Measurements from ENCODE around the gene STC2.

The STC2 gene

DNA sequence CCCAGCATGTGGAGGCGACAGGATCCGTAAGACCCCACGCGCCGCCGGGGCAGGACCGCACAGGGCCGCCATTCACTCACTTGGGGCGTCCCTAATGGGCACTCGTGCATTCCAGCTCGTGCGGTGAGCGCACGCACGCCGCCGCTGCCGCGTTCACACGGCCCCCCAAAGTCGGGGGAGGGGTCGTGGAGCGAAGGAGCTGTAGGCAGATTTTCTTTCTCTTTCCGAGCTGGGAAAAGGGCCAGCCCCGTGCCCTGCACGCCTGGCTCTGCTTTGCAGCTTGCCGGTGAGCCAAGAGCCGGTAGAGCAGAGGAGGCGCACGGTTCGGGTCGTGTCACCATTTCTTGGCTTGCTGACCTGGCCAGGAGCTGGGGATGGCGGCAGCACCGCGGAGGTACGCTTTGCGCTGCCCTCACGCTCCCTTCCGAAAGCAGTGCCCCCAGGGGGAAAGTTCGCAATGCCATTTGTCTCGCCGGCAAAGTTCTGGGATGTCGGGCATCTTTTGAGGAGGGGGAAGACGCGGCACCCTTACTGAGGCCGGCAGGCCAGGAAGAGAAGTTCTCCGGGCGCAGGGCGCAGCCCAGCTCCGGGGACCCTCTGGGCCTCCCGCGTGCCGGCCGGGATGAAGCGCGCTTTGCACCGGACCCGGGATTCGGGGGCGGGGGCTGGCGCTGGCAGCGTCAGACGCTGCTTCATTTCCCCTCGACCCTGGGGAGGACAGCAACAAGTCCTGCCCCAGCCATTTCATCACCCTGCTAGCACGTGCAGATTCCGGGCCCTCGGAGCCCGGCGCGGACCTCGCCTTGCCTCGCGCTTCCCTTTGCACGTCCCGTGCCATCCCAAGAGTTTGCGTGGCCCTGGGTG lies 898 bp downstream of the STC2 start:
- Histone ChIP-seq H3K9me3 (ENCODE audit: control insufficient read depth in 2 of 2, low read length in 2 of 2) (no peaks in the 10 kb centered on the region), H3K27me3 (ENCODE audit: control insufficient read depth in 1 of 2, insufficient read depth in 2 of 2, low read length in 2 of 2) (peaks cover 8 to 13% of the 10 kb centered on the region in 2 donors), H3K4me3 (ENCODE audit: low read length in 2 of 2) (peak overlapping the region; percentile 73 to 76), H3K9ac (ENCODE audit: low read length in 2 of 2) (peak overlapping the region; percentile 47 to 63), H3K36me3 (ENCODE audit: control insufficient read depth in 2 of 2, insufficient read depth in 2 of 2, low read length in 2 of 2) (no peaks in the 10 kb centered on the region), H3K27ac (ENCODE audit: low read length) (no peak overlapping the region), H3K4me1 (ENCODE audit: control insufficient read depth, insufficient read depth, low read length) (peaks cover 53% of the 10 kb centered on the region)

DNA sequence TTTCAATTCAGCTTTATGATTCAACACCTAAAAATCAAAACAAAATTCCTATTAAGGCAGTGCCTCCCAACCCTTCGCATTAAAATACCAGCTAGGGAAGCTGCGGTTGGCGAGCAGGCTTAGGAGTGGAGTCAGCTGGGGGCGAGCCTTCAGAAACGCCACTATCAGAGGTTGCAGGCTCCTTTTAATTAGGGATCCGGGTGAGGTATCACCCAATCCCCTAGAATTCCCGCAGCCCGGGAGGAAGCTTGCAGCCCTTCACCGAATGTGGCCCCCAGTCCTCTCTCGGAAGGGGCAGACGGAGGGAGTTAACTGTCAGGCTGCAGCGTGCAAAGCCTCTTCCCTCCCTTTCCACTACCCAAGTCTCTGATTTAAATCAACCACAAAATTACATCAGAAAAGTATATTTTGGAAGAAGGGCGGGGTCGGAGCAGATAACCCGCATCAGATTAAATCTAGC lies 1.7 kb downstream of the STC2 start:
- no peaks in the 10 kb centered on the region for H3K36me3 ChIP-seq (ENCODE audit: control insufficient read depth in 2 of 2, insufficient read depth in 2 of 2, low read length in 2 of 2)
- H3K9ac ChIP-seq (ENCODE audit: low read length in 2 of 2): no peak overlapping the region
- H3K4me1 ChIP-seq (ENCODE audit: control insufficient read depth, insufficient read depth, low read length): peaks cover 50% of the 10 kb centered on the region
- H3K27me3 ChIP-seq (ENCODE audit: control insufficient read depth in 1 of 2, insufficient read depth in 2 of 2, low read length in 2 of 2): peaks cover 8 to 13% of the 10 kb centered on the region in 2 donors
- no peak overlapping the region for H3K27ac ChIP-seq (ENCODE audit: low read length)
- no peaks in the 10 kb centered on the region for H3K9me3 ChIP-seq (ENCODE audit: control insufficient read depth in 2 of 2, low read length in 2 of 2)
- peak overlapping the region; percentile 15 to 76 for H3K4me3 ChIP-seq (ENCODE audit: low read length in 2 of 2)

DNA sequence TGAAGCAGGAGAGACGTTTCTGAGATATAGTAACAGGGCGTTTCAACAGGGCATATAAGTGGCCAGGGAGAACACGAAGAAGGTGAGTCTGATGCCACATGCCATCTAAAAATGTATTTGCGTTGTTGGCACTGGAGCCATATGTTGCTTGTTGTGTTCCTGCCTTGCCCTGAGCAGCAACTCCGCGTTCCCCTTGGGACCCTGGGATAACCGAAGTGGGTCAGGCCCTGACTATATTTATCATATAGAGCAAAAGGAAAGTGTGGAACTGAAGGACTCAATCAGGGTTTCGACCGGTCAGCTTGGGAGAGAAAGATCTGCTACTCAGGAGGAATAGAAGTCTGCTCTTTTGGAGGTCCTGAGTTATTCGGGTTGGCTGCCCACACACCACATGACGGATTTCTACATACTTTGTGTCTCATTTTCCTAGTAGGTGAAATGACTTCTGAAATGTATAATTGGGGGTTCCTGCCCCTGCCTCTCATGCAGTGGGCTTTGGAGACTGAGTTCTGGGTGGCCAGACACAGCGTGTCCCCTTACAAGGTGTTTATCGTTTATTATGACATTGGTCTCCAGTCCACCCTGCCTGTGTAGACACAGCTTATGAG lies 3.0 kb downstream of the STC2 start:
- peaks cover 61% of the 10 kb centered on the region for H3K4me1 ChIP-seq (ENCODE audit: control insufficient read depth, insufficient read depth, low read length)
- no peaks in the 10 kb centered on the region for H3K9me3 ChIP-seq (ENCODE audit: control insufficient read depth in 2 of 2, low read length in 2 of 2)
- peak overlapping the region; percentile 58 for H3K27ac ChIP-seq (ENCODE audit: low read length)
- no peak overlapping the region for H3K4me3 ChIP-seq (ENCODE audit: low read length in 2 of 2)
- no peaks in the 10 kb centered on the region for H3K36me3 ChIP-seq (ENCODE audit: control insufficient read depth in 2 of 2, insufficient read depth in 2 of 2, low read length in 2 of 2)
- peak overlapping the region in 1 of 2 donors; percentile 13 for H3K9ac ChIP-seq (ENCODE audit: low read length in 2 of 2)
- H3K27me3 ChIP-seq (ENCODE audit: control insufficient read depth in 1 of 2, insufficient read depth in 2 of 2, low read length in 2 of 2): peaks cover 8 to 13% of the 10 kb centered on the region in 2 donors

DNA sequence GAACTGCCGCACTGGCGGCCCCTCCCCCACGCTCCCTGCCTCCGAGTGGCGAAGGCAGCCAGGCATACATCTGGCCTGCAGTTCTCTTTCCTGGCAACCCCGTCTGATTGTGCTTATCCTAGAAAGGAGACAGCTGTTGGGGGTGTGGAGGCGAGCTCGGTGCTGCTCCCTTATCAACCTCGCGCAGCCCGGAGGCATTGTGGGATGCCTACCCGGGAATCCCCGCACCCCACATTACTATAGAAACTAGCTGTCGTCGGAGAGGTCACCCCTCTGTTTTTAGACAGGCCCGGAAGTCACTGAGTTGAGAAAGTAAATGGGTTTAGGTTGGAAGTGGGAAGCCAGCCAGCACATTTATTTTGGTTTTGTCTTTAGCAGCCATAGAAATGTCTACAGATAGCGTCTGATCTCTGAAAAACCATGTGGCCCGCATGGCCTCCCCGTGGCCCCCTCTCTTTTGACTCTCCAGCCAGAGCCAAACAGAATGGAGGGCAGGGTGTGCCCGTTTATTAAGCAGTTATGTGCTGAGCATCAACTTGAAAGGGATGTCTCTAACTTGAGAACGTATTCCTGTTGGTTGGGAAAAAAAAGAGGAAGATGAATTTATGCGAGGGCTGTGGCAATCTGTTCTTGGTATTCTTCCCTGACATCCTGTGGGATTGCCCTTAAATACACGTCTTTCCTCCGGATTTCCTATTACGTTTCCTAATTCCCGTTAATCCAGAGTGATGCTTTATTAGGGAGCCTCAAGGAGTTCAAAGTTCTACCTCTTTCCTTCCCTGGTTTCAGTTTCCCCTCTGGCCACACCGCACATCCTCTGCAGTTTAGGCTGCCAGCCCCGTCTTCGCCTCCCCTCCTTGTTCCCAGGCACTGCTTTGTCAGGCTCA lies 3.9 kb downstream of the STC2 start:
- Histone ChIP-seq H3K4me1 (ENCODE audit: control insufficient read depth, insufficient read depth, low read length) (peaks cover 69% of the 10 kb centered on the region), H3K36me3 (ENCODE audit: control insufficient read depth in 2 of 2, insufficient read depth in 2 of 2, low read length in 2 of 2) (no peaks in the 10 kb centered on the region), H3K27me3 (ENCODE audit: control insufficient read depth in 1 of 2, insufficient read depth in 2 of 2, low read length in 2 of 2) (peaks cover 8 to 13% of the 10 kb centered on the region in 2 donors), H3K9me3 (ENCODE audit: control insufficient read depth in 2 of 2, low read length in 2 of 2) (no peaks in the 10 kb centered on the region), H3K4me3 (ENCODE audit: low read length in 2 of 2) (peak overlapping the region; percentile 8 to 65), H3K27ac (ENCODE audit: low read length) (peak overlapping the region; percentile 58), H3K9ac (ENCODE audit: low read length in 2 of 2) (peak overlapping the region; percentile 25 to 36)

DNA sequence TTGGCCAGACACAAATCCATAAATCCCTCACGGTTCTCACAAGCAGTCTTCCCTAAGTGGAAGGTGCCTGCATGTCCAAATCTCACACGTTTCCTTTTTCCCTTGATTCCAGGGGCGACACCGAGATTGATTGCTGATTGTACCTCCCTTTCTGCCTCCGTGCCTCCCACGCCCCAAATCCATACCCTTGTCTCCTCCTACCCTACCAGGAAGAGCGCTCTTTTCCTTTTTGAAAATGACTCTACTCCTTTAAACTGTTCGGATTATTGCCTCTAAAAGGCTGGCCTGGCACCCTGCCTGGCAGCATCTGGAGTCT lies 4.5 kb downstream of the STC2 start:
- H3K27ac ChIP-seq (ENCODE audit: low read length): peak overlapping the region; percentile 58
- H3K9me3 ChIP-seq (ENCODE audit: control insufficient read depth in 2 of 2, low read length in 2 of 2): no peaks in the 10 kb centered on the region
- no peaks in the 10 kb centered on the region for H3K36me3 ChIP-seq (ENCODE audit: control insufficient read depth in 2 of 2, insufficient read depth in 2 of 2, low read length in 2 of 2)
- peak overlapping the region; percentile 8 to 65 for H3K4me3 ChIP-seq (ENCODE audit: low read length in 2 of 2)
- peak overlapping the region; percentile 25 to 42 for H3K9ac ChIP-seq (ENCODE audit: low read length in 2 of 2)
- H3K27me3 ChIP-seq (ENCODE audit: control insufficient read depth in 1 of 2, insufficient read depth in 2 of 2, low read length in 2 of 2): peaks cover 5 to 13% of the 10 kb centered on the region in 2 donors
- peaks cover 69% of the 10 kb centered on the region for H3K4me1 ChIP-seq (ENCODE audit: control insufficient read depth, insufficient read depth, low read length)

DNA sequence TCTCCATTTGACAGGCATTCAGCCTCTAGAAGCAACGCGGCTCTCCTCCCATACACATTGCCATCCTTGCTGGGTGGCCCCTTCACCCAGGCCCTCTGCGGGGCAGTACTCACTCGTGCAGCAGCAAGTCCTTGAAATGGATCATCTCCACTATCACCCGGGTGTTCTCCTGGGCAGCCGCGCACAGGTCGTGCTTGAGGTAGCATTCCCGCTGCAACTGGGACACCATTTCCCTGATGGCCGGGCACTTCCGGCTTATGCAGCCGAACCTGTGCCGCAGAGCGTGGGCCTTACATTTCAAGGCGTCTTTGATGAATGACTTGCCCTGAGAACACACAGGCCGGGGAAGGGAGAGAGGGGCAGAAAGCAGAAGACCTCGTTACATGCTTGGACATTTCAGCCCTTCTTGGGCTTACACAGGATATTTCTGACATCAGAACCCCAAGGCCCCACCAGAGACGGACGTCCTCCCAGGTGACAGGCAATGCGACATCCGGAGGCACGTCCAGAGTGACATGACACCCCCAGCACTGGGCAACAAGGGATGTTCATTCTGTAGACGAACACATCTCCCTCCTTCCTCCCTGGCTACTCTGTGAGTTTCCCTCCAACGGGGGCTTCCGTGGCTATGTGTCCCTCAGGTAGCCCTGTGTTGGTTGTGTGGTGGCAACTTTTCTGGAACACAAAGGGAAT lies 5.0 kb downstream of the STC2 start:
- Histone ChIP-seq H3K9ac (ENCODE audit: low read length in 2 of 2) (peak overlapping the region; percentile 25 to 42), H3K27ac (ENCODE audit: low read length) (peak overlapping the region; percentile 58), H3K36me3 (ENCODE audit: control insufficient read depth in 2 of 2, insufficient read depth in 2 of 2, low read length in 2 of 2) (no peaks in the 10 kb centered on the region), H3K4me1 (ENCODE audit: control insufficient read depth, insufficient read depth, low read length) (peaks cover 66% of the 10 kb centered on the region), H3K27me3 (ENCODE audit: control insufficient read depth in 1 of 2, insufficient read depth in 2 of 2, low read length in 2 of 2) (peaks cover 5 to 13% of the 10 kb centered on the region in 2 donors), H3K9me3 (ENCODE audit: control insufficient read depth in 2 of 2, low read length in 2 of 2) (no peaks in the 10 kb centered on the region), H3K4me3 (ENCODE audit: low read length in 2 of 2) (peak overlapping the region in 1 of 2 donors; percentile 65)

DNA sequence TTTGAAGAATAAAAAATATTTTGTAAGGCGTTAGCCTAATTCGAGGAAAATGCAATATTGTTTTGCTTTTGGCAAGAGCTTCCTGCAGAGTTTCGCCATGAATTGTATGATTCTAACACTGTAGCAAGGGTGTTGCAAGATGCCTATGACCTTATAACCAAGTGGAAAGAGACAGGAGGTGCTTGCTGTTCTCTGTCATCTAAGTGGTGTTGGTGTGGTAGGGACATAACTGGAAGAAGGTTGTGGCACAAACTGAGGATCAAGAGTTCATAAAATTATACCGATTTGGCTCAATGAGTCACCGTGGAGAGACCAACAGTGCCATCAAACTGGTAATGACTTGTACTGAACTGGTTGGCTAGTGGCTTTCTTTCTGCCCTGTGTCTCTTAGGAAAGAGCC lies 6.3 kb downstream of the STC2 start:
- no peaks in the 10 kb centered on the region for H3K9me3 ChIP-seq (ENCODE audit: control insufficient read depth in 2 of 2, low read length in 2 of 2)
- no peak overlapping the region for H3K4me3 ChIP-seq (ENCODE audit: low read length in 2 of 2)
- peaks cover 54% of the 10 kb centered on the region for H3K4me1 ChIP-seq (ENCODE audit: control insufficient read depth, insufficient read depth, low read length)
- no peak overlapping the region for H3K27ac ChIP-seq (ENCODE audit: low read length)
- H3K9ac ChIP-seq (ENCODE audit: low read length in 2 of 2): no peak overlapping the region
- H3K36me3 ChIP-seq (ENCODE audit: control insufficient read depth in 2 of 2, insufficient read depth in 2 of 2, low read length in 2 of 2): no peaks in the 10 kb centered on the region
- peaks cover 3 to 4% of the 10 kb centered on the region in 2 donors for H3K27me3 ChIP-seq (ENCODE audit: control insufficient read depth in 1 of 2, insufficient read depth in 2 of 2, low read length in 2 of 2)

DNA sequence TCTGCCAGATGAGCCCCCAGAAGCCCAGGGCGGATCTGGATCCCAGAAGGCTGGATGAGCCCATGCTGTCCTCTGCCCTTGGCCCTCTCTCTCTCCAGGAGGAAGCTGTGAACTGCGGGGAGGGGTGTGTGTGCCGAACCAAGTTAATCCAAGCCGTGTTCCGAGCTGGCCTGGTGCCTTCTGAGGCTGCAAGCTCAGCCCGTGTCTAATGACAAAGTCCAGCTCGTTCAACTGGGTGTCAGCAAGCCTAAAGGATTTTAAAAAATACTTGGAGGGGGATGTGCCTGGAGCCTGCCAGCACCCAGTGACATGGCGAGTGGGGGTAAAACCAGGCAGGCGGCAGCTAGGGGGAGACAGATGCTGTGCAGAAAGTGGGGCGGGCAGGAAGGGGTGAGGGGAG lies 8.0 kb downstream of the STC2 start:
- H3K36me3 ChIP-seq (ENCODE audit: control insufficient read depth in 2 of 2, insufficient read depth in 2 of 2, low read length in 2 of 2): no peaks in the 10 kb centered on the region
- H3K4me3 ChIP-seq (ENCODE audit: low read length in 2 of 2): peak overlapping the region in 1 of 2 donors; percentile 44
- H3K9me3 ChIP-seq (ENCODE audit: control insufficient read depth in 2 of 2, low read length in 2 of 2): no peaks in the 10 kb centered on the region
- no peaks in the 10 kb centered on the region for H3K27me3 ChIP-seq (ENCODE audit: control insufficient read depth in 1 of 2, insufficient read depth in 2 of 2, low read length in 2 of 2)
- H3K9ac ChIP-seq (ENCODE audit: low read length in 2 of 2): peak overlapping the region; percentile 22 to 47
- H3K27ac ChIP-seq (ENCODE audit: low read length): peak overlapping the region; percentile 80
- peaks cover 63% of the 10 kb centered on the region for H3K4me1 ChIP-seq (ENCODE audit: control insufficient read depth, insufficient read depth, low read length)

DNA sequence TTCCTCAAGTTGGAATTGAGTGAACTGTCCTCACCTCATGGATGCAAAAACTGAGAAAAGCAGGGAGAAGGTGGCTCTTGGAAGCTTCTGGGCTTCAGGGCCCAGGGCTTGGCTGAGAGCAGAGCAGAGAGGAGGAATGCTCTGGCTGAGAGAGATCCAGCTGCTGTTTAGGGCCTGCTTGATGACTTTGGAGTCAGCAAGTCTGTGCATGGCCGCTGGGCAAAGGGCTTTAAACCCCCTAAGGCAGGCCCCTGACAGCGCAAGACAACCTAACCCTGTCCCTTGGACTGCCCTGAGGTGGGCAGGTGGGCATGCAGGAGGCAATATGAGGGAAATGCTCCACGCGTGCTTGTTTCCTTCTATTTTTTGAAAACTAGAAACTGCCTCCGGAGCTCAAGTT lies 8.6 kb downstream of the STC2 start:
- Histone ChIP-seq H3K27ac (ENCODE audit: low read length) (peak overlapping the region; percentile 80), H3K4me1 (ENCODE audit: control insufficient read depth, insufficient read depth, low read length) (peaks cover 61% of the 10 kb centered on the region), H3K4me3 (ENCODE audit: low read length in 2 of 2) (peak overlapping the region in 1 of 2 donors; percentile 44), H3K9me3 (ENCODE audit: control insufficient read depth in 2 of 2, low read length in 2 of 2) (no peaks in the 10 kb centered on the region), H3K36me3 (ENCODE audit: control insufficient read depth in 2 of 2, insufficient read depth in 2 of 2, low read length in 2 of 2) (no peaks in the 10 kb centered on the region), H3K9ac (ENCODE audit: low read length in 2 of 2) (peak overlapping the region in 1 of 2 donors; percentile 47), H3K27me3 (ENCODE audit: control insufficient read depth in 1 of 2, insufficient read depth in 2 of 2, low read length in 2 of 2) (no peaks in the 10 kb centered on the region)
